Breast epithelium (tissue), 4 donors: Measurements from ENCODE around the gene KCNIP3. TPM values are rescaled to one million over a fixed set of nuclear protein-coding genes. Genes with fewer than 3 reads are reported as not detected.

Experiments
- DNase-seq, 2 donors: peaks; one replicate each; pipeline ENCODE4 v3.0.0-alpha.2; 2019; ENCODE audit warnings: low spot score in 2 of 2
- H3K27ac ChIP-seq, 2 donors: fragments of 200-600 bp; sonication (generic) in 1 of 2; one replicate each; pipeline ENCODE4 v1.5.1; 2016 to 2019; ENCODE audit warnings: mild to moderate bottlenecking in 1 of 2
- H3K27me3 ChIP-seq, 2 donors: fragments of 200-600 bp; sonication (generic) in 1 of 2; one replicate each; pipeline versions ENCODE4 v1.5.1 to v1.6.0; 2017 to 2019; ENCODE audit warnings: control low read depth in 1 of 2, mild to moderate bottlenecking in 1 of 2
- H3K36me3 ChIP-seq: fragments of 200-600 bp; one replicate; pipeline ENCODE4 v1.5.1; 2019
- H3K4me1 ChIP-seq, 2 donors: fragments of 200-600 bp; sonication (generic); one replicate each; pipeline ENCODE4 v1.5.1; 2016 to 2019; ENCODE audit warnings: control low read depth in 1 of 2
- H3K4me3 ChIP-seq, 3 donors: fragments of 200-600 bp; sonication (generic); 1 replicate in 2 of 3; 2 replicates in 1 of 3; pipeline ENCODE4 v1.5.1; 2016 to 2019; ENCODE audit warnings: mild to moderate bottlenecking in 3 of 3, moderate library complexity in 2 of 3
- H3K9me3 ChIP-seq, 2 donors: fragments of 200-600 bp; sonication (generic) in 1 of 2; one replicate each; pipeline ENCODE4 v1.5.1; 2016 to 2019; ENCODE audit warnings: control low read depth in 1 of 2
- POLR2A ChIP-seq: fragments of 450-650 bp; IDR thresholded peaks from one replicate; pipeline ENCODE4 v1.6.1; 2016; ENCODE audit warnings: antibody characterized with exemption, mild to moderate bottlenecking, moderate library complexity
- POLR2AphosphoS5 ChIP-seq, 3 donors: sonication (generic); formaldehyde crosslinking; IDR thresholded peaks; one replicate each; pipeline ENCODE4 v1.6.1; 2017; ENCODE audit warnings: antibody characterized with exemption in 3 of 3
- intact Hi-C: fragments of 100-400 bp; cut with DNase I; formaldehyde crosslinking; loops from one replicate; pipeline ENCODE4 v1.15.1; 2023; ENCODE audit warnings: low total_unique reads
- total RNA-seq, 3 donors: library from RNA; depleted of rRNA; stranded (reverse); fragments of >200 nt; gene quantifications; one replicate each; pipeline ENCODE4 v1.1.0, GENCODE V29; 2016
- TF ChIP-seq, protein P1 (sequence below), 3 donors: fragments of 450-650 bp; IDR thresholded peaks; one replicate each; pipeline ENCODE4 v1.5.1; 2016 to 2017; ENCODE audit warnings: antibody characterized with exemption in 3 of 3, mild to moderate bottlenecking in 3 of 3, moderate library complexity in 3 of 3

The KCNIP3 gene
- total RNA-seq, 3 donors from 2014 or later, result 14.4 to 30.1 (median 15.1) TPM

DNA sequence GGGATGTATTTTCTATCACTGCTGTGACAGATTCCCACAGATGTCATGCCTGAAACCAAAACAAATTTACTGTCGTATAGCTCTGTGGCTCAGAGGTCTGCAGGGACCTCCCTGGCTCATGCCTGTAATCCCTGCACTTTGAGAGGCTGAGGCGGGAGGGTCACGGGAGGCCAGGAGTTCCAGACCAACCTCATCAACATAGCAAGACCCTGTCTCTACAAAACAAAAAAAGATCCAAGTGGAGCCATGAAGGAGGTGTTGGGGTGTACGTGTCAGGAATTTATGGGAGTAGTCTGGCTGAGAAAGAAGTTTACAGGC, 54.4 kb downstream of the KCNIP3 start:
- intact Hi-C loops, result no loop called here

GRCh38 chr2:95352310-95353054, 55.3 kb downstream of the KCNIP3 start:
- intact Hi-C loops, result no loop called here
- TF ChIP-seq, protein P1, sequence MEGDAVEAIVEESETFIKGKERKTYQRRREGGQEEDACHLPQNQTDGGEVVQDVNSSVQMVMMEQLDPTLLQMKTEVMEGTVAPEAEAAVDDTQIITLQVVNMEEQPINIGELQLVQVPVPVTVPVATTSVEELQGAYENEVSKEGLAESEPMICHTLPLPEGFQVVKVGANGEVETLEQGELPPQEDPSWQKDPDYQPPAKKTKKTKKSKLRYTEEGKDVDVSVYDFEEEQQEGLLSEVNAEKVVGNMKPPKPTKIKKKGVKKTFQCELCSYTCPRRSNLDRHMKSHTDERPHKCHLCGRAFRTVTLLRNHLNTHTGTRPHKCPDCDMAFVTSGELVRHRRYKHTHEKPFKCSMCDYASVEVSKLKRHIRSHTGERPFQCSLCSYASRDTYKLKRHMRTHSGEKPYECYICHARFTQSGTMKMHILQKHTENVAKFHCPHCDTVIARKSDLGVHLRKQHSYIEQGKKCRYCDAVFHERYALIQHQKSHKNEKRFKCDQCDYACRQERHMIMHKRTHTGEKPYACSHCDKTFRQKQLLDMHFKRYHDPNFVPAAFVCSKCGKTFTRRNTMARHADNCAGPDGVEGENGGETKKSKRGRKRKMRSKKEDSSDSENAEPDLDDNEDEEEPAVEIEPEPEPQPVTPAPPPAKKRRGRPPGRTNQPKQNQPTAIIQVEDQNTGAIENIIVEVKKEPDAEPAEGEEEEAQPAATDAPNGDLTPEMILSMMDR (IDR thresholded peaks at IDR 0.05), result no peak
- no peak for TF ChIP-seq POLR2AphosphoS5 (IDR thresholded peaks at IDR 0.05)
- TF ChIP-seq POLR2A, result no peak
- Histone ChIP-seq H3K36me3 (no peaks in the 10 kb centered on the region), H3K4me3 (no peak overlapping the region), H3K4me1 (no peaks in the 10 kb centered on the region), H3K27me3 (no peaks in the 10 kb centered on the region), H3K9me3 (no peaks in the 10 kb centered on the region), H3K27ac (no peak overlapping the region)
- DNase-seq, result peak in 1 of 2 donors; percentile 37

More for the DNA sequence above, 54.4 kb downstream of the KCNIP3 start:
- no peak overlapping the region for H3K4me3 ChIP-seq
- H3K27me3 ChIP-seq, result no peaks in the 10 kb centered on the region
- peak in 1 of 2 donors; percentile 7 for DNase-seq
- H3K27ac ChIP-seq, result no peak overlapping the region
- no peaks in the 10 kb centered on the region for H3K9me3 ChIP-seq
- TF ChIP-seq POLR2A (no peak), POLR2AphosphoS5 (IDR thresholded peaks at IDR 0.05) (no peak)
- TF ChIP-seq, protein P1 (IDR thresholded peaks at IDR 0.05), result no peak
- H3K36me3 ChIP-seq, result no peaks in the 10 kb centered on the region
- no peaks in the 10 kb centered on the region for H3K4me1 ChIP-seq

DNA sequence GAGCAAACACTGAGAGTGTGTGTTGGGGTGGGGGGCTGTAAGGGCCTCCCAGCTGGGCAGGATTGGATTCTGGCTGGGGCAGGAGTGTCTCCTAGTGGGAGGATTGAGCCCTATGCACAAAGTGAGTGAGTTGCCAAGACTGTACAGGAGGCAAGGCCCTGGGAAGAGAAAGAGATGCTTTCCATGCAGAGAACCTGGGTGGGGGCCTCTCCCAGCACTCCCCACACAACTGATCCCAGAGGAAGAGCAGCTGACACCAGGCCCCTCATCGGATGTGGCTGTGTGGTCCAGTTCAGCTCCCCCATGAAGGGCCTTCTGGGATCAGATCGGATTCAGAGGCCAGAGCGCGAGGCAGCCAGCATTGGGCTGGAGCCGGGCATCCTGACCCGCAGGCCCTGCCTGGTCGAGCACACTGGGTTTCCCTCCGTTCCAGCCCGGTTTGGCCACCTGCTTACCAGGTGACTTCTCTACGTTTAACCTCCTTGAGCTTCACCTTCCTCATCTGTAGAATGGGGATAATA, 56.0 kb downstream of the KCNIP3 start:
- H3K4me1 ChIP-seq, result no peaks in the 10 kb centered on the region
- no peaks in the 10 kb centered on the region for H3K27me3 ChIP-seq
- peak in 1 of 2 donors; percentile 30 for DNase-seq
- H3K27ac ChIP-seq, result no peak overlapping the region
- H3K36me3 ChIP-seq, result no peaks in the 10 kb centered on the region
- no peaks in the 10 kb centered on the region for H3K9me3 ChIP-seq
- intact Hi-C loops, result no loop called here
- no peak overlapping the region for H3K4me3 ChIP-seq
- TF ChIP-seq, protein P1 (IDR thresholded peaks at IDR 0.05), result no peak
- no peak for TF ChIP-seq POLR2AphosphoS5 (IDR thresholded peaks at IDR 0.05)
- TF ChIP-seq POLR2A, result no peak

DNA sequence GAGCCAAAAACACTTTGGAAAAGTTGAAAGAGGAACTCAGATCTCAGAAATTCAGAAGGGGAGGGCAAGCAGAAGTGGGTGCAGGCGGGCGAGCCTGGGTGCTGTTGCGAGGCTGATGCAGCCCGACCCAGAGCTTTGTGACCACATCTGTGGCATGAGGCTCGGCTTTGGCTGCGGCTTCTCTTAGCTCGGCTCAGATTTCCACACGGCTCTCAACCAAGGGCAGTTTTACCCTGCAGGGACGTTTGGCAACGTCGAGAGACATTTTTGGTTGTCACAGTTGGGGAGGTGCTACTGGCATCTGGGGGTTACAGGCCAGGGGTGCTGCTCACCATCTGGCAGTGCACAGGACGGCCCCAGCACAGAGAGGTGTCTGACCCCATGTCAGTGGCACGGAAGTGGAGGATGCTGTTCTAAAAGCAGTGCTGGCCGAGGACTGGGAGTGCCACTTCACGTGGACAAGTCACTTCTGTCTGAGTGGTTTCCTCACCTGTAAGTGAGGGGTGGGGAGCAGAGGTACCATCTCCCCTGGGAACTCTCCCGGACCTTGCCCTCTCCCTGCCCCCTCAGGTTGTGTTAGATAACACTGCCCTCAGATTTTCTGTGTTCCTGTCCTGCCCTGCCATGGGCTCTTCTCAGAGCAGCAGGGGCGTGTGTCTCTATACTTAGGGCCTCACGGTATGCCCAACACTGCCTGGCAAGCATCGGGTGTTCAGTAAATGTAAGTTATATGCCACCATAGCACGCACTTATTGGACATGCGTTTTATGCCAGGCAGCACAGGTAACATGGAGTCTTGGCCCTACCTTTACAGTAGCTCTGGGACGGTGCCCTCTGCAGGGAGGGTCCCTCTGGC, 56.7 kb downstream of the KCNIP3 start:
- Histone ChIP-seq H3K27me3 (no peaks in the 10 kb centered on the region), H3K9me3 (no peaks in the 10 kb centered on the region), H3K4me3 (no peak overlapping the region), H3K27ac (no peak overlapping the region), H3K36me3 (no peaks in the 10 kb centered on the region), H3K4me1 (no peaks in the 10 kb centered on the region)
- TF ChIP-seq POLR2AphosphoS5 (IDR thresholded peaks at IDR 0.05) (no peak), POLR2A (no peak)
- TF ChIP-seq, protein P1 (IDR thresholded peaks at IDR 0.05), result no peak
- peak in 1 of 2 donors; percentile 36 for DNase-seq
- intact Hi-C loops, result no loop called here

GRCh38 chr2:95354469-95354901, 57.3 kb downstream of the KCNIP3 start:
- Histone ChIP-seq H3K36me3 (no peaks in the 10 kb centered on the region), H3K4me3 (no peak overlapping the region), H3K9me3 (no peaks in the 10 kb centered on the region), H3K27ac (no peak overlapping the region), H3K4me1 (no peaks in the 10 kb centered on the region), H3K27me3 (no peaks in the 10 kb centered on the region)
- intact Hi-C loops, result no loop called here
- TF ChIP-seq, protein P1 (IDR thresholded peaks at IDR 0.05), result no peak
- TF ChIP-seq POLR2A, result no peak
- TF ChIP-seq POLR2AphosphoS5 (IDR thresholded peaks at IDR 0.05), result no peak
- DNase-seq, result peak in 1 of 2 donors; percentile 7
